Osteoblast (primary cell): ENCODE measurements around the gene INCENP. TPM values are rescaled to one million over a fixed set of nuclear protein-coding genes. Genes with fewer than 3 reads are reported as not detected.

Source experiments
- DNase-seq: peaks from one replicate; pipeline ENCODE4 v3.0.0; 2011; ENCODE audit warnings: low spot score, mixed read lengths; ENCODE audit not compliant: insufficient read length; ENCODE audit errors: missing footprints
- H2AFZ ChIP-seq: 2 replicates; pipeline ENCODE4 v1.6.0; 2011; ENCODE audit warnings: mild to moderate bottlenecking, low read length
- H3K27ac ChIP-seq: 2 replicates; pipeline ENCODE4 v1.5.1; 2011; ENCODE audit warnings: mild to moderate bottlenecking, low read depth, low read length, moderate library complexity
- H3K27me3 ChIP-seq: 2 replicates; pipeline ENCODE4 v1.6.0; 2012; ENCODE audit warnings: mild to moderate bottlenecking, control low read depth, inconsistent platforms, low read length, moderate library complexity; ENCODE audit not compliant: insufficient read depth
- H3K36me3 ChIP-seq: 2 replicates; pipeline ENCODE4 v1.5.1; 2011; ENCODE audit warnings: mild to moderate bottlenecking, low read length, control low read depth, moderate library complexity; ENCODE audit not compliant: insufficient read depth
- H3K4me1 ChIP-seq: 2 replicates; pipeline ENCODE4 v1.5.1; 2011; ENCODE audit warnings: mild to moderate bottlenecking, low read length, control low read depth, moderate library complexity; ENCODE audit not compliant: insufficient read depth
- H3K4me2 ChIP-seq: 2 replicates; pipeline ENCODE4 v1.6.0; 2011; ENCODE audit warnings: mild to moderate bottlenecking, low read length; ENCODE audit not compliant: insufficient read depth
- H3K4me3 ChIP-seq: fragments of 200-600 bp; sonication (generic); 3 replicates; pipeline ENCODE4 v1.5.1; 2012; ENCODE audit warnings: mild to moderate bottlenecking, low read length, inconsistent platforms; ENCODE audit not compliant: insufficient read depth
- H3K79me2 ChIP-seq: 2 replicates; pipeline ENCODE4 v1.6.0; 2012; ENCODE audit warnings: mild to moderate bottlenecking, low read length, control low read depth, inconsistent platforms; ENCODE audit not compliant: insufficient read depth
- H3K9me3 ChIP-seq: 2 replicates; pipeline ENCODE4 v1.5.1; 2011; ENCODE audit warnings: low read depth, low read length, control low read depth
- H4K20me1 ChIP-seq: 2 replicates; pipeline ENCODE4 v1.6.0; 2012; ENCODE audit warnings: mild to moderate bottlenecking, low read length, control low read depth; ENCODE audit not compliant: insufficient read depth
- CTCF ChIP-seq: IDR thresholded peaks from 2 replicates; pipeline ENCODE4 v1.5.1; 2011; ENCODE audit warnings: mild to moderate bottlenecking, low read depth, low read length, moderate library complexity; ENCODE audit errors: extremely low read depth
- total RNA-seq: library from RNA; depleted of rRNA; stranded (reverse); fragments of >200 nt; gene quantifications from 2 replicates; pipeline ENCODE4 v1.2.3, GENCODE V29; 2012

INCENP gene
- total RNA-seq, 1 donor: 8.7 TPM

- Histone ChIP-seq H3K4me2 (no peak overlapping the region), H3K79me2 (peaks cover 17% of the 10 kb centered on the region), H3K36me3 (peaks cover 50% of the 10 kb centered on the region), H3K4me3 (no peak overlapping the region), H4K20me1 (no peaks in the 10 kb centered on the region), H3K27ac (no peak overlapping the region), H3K27me3 (no peaks in the 10 kb centered on the region), H3K4me1 (no peaks in the 10 kb centered on the region), H2AFZ (no peak overlapping the region), H3K9me3 (no peaks in the 10 kb centered on the region)
- TF ChIP-seq CTCF: no peak
- peak; percentile 41 for DNase-seq
Observed at GRCh38 chr11:62141111-62142042, 17.6 kb downstream of the INCENP start.

- Histone ChIP-seq H3K79me2 (peaks cover 10% of the 10 kb centered on the region), H3K4me3 (no peak overlapping the region), H3K27me3 (no peaks in the 10 kb centered on the region), H4K20me1 (no peaks in the 10 kb centered on the region), H3K27ac (no peak overlapping the region), H3K4me2 (no peak overlapping the region), H3K36me3 (peaks cover 55% of the 10 kb centered on the region), H2AFZ (no peak overlapping the region), H3K4me1 (no peaks in the 10 kb centered on the region), H3K9me3 (no peaks in the 10 kb centered on the region)
- DNase-seq: peak; percentile 13
- no peak for TF ChIP-seq CTCF
Observed at GRCh38 chr11:62142043-62142375, 18.2 kb downstream of the INCENP start.

GRCh38 chr11:62142921-62143320 lies 19.1 kb downstream of the INCENP start:
- Histone ChIP-seq H2AFZ (no peak overlapping the region), H3K79me2 (peaks cover 1% of the 10 kb centered on the region), H3K4me2 (no peak overlapping the region), H3K36me3 (peaks cover 64% of the 10 kb centered on the region), H3K27ac (no peak overlapping the region), H3K4me3 (no peak overlapping the region), H3K27me3 (no peaks in the 10 kb centered on the region), H3K4me1 (no peaks in the 10 kb centered on the region), H4K20me1 (no peaks in the 10 kb centered on the region), H3K9me3 (no peaks in the 10 kb centered on the region)
- peak; percentile 76 for DNase-seq
- no peak for TF ChIP-seq CTCF

- Histone ChIP-seq H3K79me2 (no peaks in the 10 kb centered on the region), H2AFZ (no peak overlapping the region), H3K27me3 (no peaks in the 10 kb centered on the region), H3K36me3 (peaks cover 65% of the 10 kb centered on the region), H3K27ac (no peak overlapping the region), H4K20me1 (no peaks in the 10 kb centered on the region), H3K4me2 (no peak overlapping the region), H3K4me3 (no peak overlapping the region), H3K9me3 (no peaks in the 10 kb centered on the region), H3K4me1 (no peaks in the 10 kb centered on the region)
- DNase-seq: peak; percentile 65
- TF ChIP-seq CTCF: no peak
Observed at GRCh38 chr11:62143727-62144126, 19.9 kb downstream of the INCENP start.
